Measurements from ENCODE around the gene EIF2AK3. TPM values are rescaled to one million over a fixed set of nuclear protein-coding genes. Genes with fewer than 3 reads are reported as not detected.

EIF2AK3 gene
- total and polyA plus RNA-seq, 2 of the 4 experiments (the other 2 are of a cell fraction) = 7.9 to 22.8 TPM

DNA sequence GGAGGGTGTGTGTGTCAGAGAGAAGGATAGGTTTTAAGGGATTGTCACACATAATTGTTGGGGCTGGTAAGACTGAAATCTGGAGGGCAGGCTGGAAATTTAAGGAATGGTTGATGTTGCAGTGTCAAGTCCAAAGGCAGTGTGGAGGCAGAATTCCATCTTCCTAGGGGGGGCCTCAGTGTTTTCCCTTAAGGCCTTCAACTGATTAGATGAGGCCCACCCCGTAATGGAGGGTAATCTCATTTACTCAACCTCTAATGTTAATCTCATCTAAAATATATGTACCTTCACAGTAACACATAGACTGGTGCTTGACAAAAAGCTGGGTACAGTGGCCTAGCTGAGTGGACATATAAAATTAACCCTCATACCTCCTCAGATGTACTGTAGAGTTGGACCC is 33.4 kb upstream of the EIF2AK3 start:
- Histone ChIP-seq H2BK15ac (ENCODE audit: low read depth, low read length) (no peak overlapping the region), H3K36me3 (ENCODE audit: control insufficient read depth, insufficient read depth, low read length) (no peaks in the 10 kb centered on the region), H3K27ac (ENCODE audit: insufficient read depth, low read length) (no peak overlapping the region), H3K9me3 (ENCODE audit: control insufficient read depth, insufficient read depth, low read length) (no peaks in the 10 kb centered on the region), H3K4me2 (ENCODE audit: low read depth, low read length) (no peak overlapping the region), H4K20me1 (ENCODE audit: insufficient read depth, low read length) (no peaks in the 10 kb centered on the region), H3K4me1 (ENCODE audit: control insufficient read depth, insufficient read depth, low read length) (peaks cover 10% of the 10 kb centered on the region), H3K9ac (ENCODE audit: low read depth, low read length) (no peak overlapping the region), H3K23ac (ENCODE audit: low read depth, low read length) (no peak overlapping the region), H3K9me1 (ENCODE audit: insufficient read depth, low read length) (no peaks in the 10 kb centered on the region; the same call in 1 of the 2 replicates), H3K4me3 (ENCODE audit: insufficient read depth, low read depth, low read length) (no peak overlapping the region), H2AK9ac (replicated peaks; ENCODE audit: low read depth, low read length, poor library complexity) (peak overlapping the region; percentile 19), H3K56ac (ENCODE audit: extremely low read depth, insufficient read depth, low read length) (no peak overlapping the region), H2AK5ac (ENCODE audit: low read depth, low read length) (no peak overlapping the region), H3K14ac (replicated peaks; ENCODE audit: low read depth, low read length) (no peak overlapping the region), H3K4ac (ENCODE audit: low read depth, low read length) (no peak overlapping the region), H3K79me1 (ENCODE audit: low read depth in 1 of 2, low read length in 2 of 2) (no peaks in the 10 kb centered on the region), H2BK20ac (ENCODE audit: low read depth, low read length) (no peak overlapping the region), H4K91ac (ENCODE audit: insufficient read depth, low read depth, low read length) (no peak overlapping the region; the same call in 1 of the 2 replicates), H2BK5ac (ENCODE audit: low read depth, low read length, poor library complexity, severe bottlenecking) (no peak overlapping the region), H4K5ac (ENCODE audit: low read depth, low read length) (no peak overlapping the region), H3K18ac (ENCODE audit: low read depth, low read length) (no peak overlapping the region), H4K8ac (ENCODE audit: low read depth in 2 of 2, low read length in 2 of 2) (no peak overlapping the region), H2AFZ (replicated peaks; ENCODE audit: low read length, poor library complexity) (no peak overlapping the region), H2BK120ac (ENCODE audit: low read depth, low read length) (no peak overlapping the region), H3K27me3 (ENCODE audit: control insufficient read depth, insufficient read depth, low read length) (no peaks in the 10 kb centered on the region)
- dilution Hi-C loops (cut with HindIII; ENCODE audit: low sequenced_read_pairs, unreplicated experiment) = no loop called here
- no CpG with 5 or more reads among the region's 1 CpG for WGBS, 2 experiments (ENCODE audit: extremely low coverage in 2 of 2, insufficient read length in 1 of 2)
- no peak for TF ChIP-seq CEBPB (IDR thresholded peaks at IDR 0.05; ENCODE audit: low read depth, low read length)
- no peak for TF ChIP-seq CHD1 (IDR thresholded peaks at IDR 0.05; ENCODE audit: low read depth, low read length)
- TF ChIP-seq, protein P1, sequence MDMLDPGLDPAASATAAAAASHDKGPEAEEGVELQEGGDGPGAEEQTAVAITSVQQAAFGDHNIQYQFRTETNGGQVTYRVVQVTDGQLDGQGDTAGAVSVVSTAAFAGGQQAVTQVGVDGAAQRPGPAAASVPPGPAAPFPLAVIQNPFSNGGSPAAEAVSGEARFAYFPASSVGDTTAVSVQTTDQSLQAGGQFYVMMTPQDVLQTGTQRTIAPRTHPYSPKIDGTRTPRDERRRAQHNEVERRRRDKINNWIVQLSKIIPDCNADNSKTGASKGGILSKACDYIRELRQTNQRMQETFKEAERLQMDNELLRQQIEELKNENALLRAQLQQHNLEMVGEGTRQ (IDR thresholded peaks at IDR 0.05; ENCODE audit: low read depth, low read length) = no peak
- no peak for TF ChIP-seq BHLHE40 (IDR thresholded peaks at IDR 0.05; ENCODE audit: low read depth, low read length)
- TF ChIP-seq POLR2A (IDR thresholded peaks at IDR 0.05; ENCODE audit: low read depth, low read length) = no peak
- TF ChIP-seq, protein P2, sequence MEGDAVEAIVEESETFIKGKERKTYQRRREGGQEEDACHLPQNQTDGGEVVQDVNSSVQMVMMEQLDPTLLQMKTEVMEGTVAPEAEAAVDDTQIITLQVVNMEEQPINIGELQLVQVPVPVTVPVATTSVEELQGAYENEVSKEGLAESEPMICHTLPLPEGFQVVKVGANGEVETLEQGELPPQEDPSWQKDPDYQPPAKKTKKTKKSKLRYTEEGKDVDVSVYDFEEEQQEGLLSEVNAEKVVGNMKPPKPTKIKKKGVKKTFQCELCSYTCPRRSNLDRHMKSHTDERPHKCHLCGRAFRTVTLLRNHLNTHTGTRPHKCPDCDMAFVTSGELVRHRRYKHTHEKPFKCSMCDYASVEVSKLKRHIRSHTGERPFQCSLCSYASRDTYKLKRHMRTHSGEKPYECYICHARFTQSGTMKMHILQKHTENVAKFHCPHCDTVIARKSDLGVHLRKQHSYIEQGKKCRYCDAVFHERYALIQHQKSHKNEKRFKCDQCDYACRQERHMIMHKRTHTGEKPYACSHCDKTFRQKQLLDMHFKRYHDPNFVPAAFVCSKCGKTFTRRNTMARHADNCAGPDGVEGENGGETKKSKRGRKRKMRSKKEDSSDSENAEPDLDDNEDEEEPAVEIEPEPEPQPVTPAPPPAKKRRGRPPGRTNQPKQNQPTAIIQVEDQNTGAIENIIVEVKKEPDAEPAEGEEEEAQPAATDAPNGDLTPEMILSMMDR (conservative IDR thresholded peaks at IDR 0.05; ENCODE audit: low read depth, low read length) = no peak
- no peak for TF ChIP-seq RCOR1 (IDR thresholded peaks at IDR 0.05; ENCODE audit: insufficient replicate concordance, low read length)
- no peak for TF ChIP-seq MAFK (IDR thresholded peaks at IDR 0.05; ENCODE audit: low read depth, low read length)
- no peak for TF ChIP-seq NFE2L2 (IDR thresholded peaks at IDR 0.05; ENCODE audit: low read depth, low read length)
- TF ChIP-seq, protein P3, sequence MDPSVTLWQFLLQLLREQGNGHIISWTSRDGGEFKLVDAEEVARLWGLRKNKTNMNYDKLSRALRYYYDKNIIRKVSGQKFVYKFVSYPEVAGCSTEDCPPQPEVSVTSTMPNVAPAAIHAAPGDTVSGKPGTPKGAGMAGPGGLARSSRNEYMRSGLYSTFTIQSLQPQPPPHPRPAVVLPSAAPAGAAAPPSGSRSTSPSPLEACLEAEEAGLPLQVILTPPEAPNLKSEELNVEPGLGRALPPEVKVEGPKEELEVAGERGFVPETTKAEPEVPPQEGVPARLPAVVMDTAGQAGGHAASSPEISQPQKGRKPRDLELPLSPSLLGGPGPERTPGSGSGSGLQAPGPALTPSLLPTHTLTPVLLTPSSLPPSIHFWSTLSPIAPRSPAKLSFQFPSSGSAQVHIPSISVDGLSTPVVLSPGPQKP (IDR thresholded peaks at IDR 0.05; ENCODE audit: borderline replicate concordance, low read depth, low read length) = no peak
- no peak for TF ChIP-seq RFX5 (IDR thresholded peaks at IDR 0.05; ENCODE audit: low read depth, low read length)
- TF ChIP-seq FOS (IDR thresholded peaks at IDR 0.05; ENCODE audit: low read depth, low read length) = no peak
- TF ChIP-seq MAZ (IDR thresholded peaks at IDR 0.05; ENCODE audit: borderline replicate concordance, low read depth, low read length) = no peak
- no peak for TF ChIP-seq SMC3 (IDR thresholded peaks at IDR 0.05; ENCODE audit: low read depth, low read length)
- POLR2A ChIA-PET (ENCODE audit: unreplicated experiment) = no interaction called here
- ATAC-seq (ENCODE audit: low read depth) (no peak), DNase-seq (no peak)
- intact Hi-C loops (cut with micrococcal nuclease) = no loop called here
- in situ Hi-C loops (cut with MboI; ENCODE audit: low sequenced_read_pairs) = loop anchor here (25.0 kb wide), 2 partner anchors 473 to 598 kb away; partner anchors contain the start of genes KRCC1 and SMYD1
- no TSS peak for BruUV-seq (replicated peaks)
- CTCF ChIA-PET = interaction anchor here (1.9 kb wide), 1 partner anchor 9 kb away, joined by 4 read pairs; no protein-coding TSS in a partner anchor
